Neural cell (in vitro differentiated cells): ENCODE data around the gene WDSUB1. TPM values are rescaled to one million over a fixed set of nuclear protein-coding genes. Genes with fewer than 3 reads are reported as not detected.

Experiments
- H2AFZ ChIP-seq: fragments of 200-600, 300-800 bp; sonication (generic), shearing (Covaris generic); 2 replicates; pipeline ENCODE4 v1.6.0; 2014; ENCODE audit warnings: low read depth, mild to moderate bottlenecking, antibody characterized with exemption, low read length, moderate library complexity
- H3F3A ChIP-seq: fragments of 200-600 bp; shearing (Covaris generic); 2 replicates; pipeline ENCODE4 v1.6.1; 2016; ENCODE audit warnings: mild to moderate bottlenecking, moderate library complexity, mixed read lengths, antibody characterized with exemption, low read length; ENCODE audit not compliant: insufficient read depth, poor library complexity, severe bottlenecking
- H3K27ac ChIP-seq: fragments of 200-600, 300-800 bp; sonication (generic), shearing (Covaris generic); 2 replicates; pipeline ENCODE4 v1.5.1; 2014; ENCODE audit warnings: mild to moderate bottlenecking, low read length, moderate library complexity
- H3K27me3 ChIP-seq: fragments of 300-800, 200-600 bp; sonication (generic), shearing (Covaris generic); 2 replicates; pipeline ENCODE4 v1.6.0; 2014; ENCODE audit warnings: mild to moderate bottlenecking, low read depth, low read length, moderate library complexity; ENCODE audit not compliant: insufficient read depth
- H3K36me3 ChIP-seq: fragments of 300-800, 200-600 bp; sonication (generic), shearing (Covaris generic); 2 replicates; pipeline ENCODE4 v1.5.1; 2014; ENCODE audit warnings: mild to moderate bottlenecking, antibody characterized with exemption, low read length, moderate library complexity; ENCODE audit not compliant: insufficient read depth
- H3K4me2 ChIP-seq: fragments of 300-800, 200-600 bp; sonication (generic), shearing (Covaris generic); 2 replicates; pipeline ENCODE4 v1.6.0; 2014; ENCODE audit warnings: mild to moderate bottlenecking, low read length
- H3K4me3 ChIP-seq: fragments of 300-800, 200-600 bp; sonication (generic), shearing (Covaris generic); 2 replicates; pipeline ENCODE4 v1.5.1; 2014; ENCODE audit warnings: mild to moderate bottlenecking, low read length, moderate library complexity
- H3K79me2 ChIP-seq: fragments of 200-600 bp; shearing (Covaris generic); replicated peaks from 2 replicates; pipeline ENCODE4 v1.6.0; 2014; ENCODE audit warnings: mild to moderate bottlenecking, low read length, moderate library complexity; ENCODE audit not compliant: insufficient read depth
- H3K9ac ChIP-seq: fragments of 300-800, 200-600 bp; sonication (generic), shearing (Covaris generic); 2 replicates; pipeline ENCODE4 v1.6.1; 2016; ENCODE audit warnings: mild to moderate bottlenecking, low read length, mixed read lengths
- H3K9me2 ChIP-seq: fragments of 200-600 bp; shearing (Covaris generic); 2 replicates; pipeline ENCODE4 v1.6.1; 2016; ENCODE audit warnings: mild to moderate bottlenecking, low read length, mixed read lengths; ENCODE audit not compliant: insufficient read depth
- H3K9me3 ChIP-seq: fragments of 200-600, 300-800 bp; sonication (generic), shearing (Covaris generic); 2 replicates; pipeline ENCODE4 v1.6.1; 2016; ENCODE audit warnings: mild to moderate bottlenecking, mixed run types, low read length, moderate library complexity, mixed read lengths
- H4K20me1 ChIP-seq: fragments of 200-600 bp; shearing (Covaris generic); 2 replicates; pipeline ENCODE4 v1.6.1; 2016; ENCODE audit warnings: mild to moderate bottlenecking, mixed run types; ENCODE audit not compliant: insufficient read depth
- CTCF ChIP-seq: fragments of 450-650 bp; IDR thresholded peaks from 2 replicates; pipeline ENCODE4 v1.5.1; 2014; ENCODE audit warnings: antibody characterized with exemption, mild to moderate bottlenecking, moderate library complexity; ENCODE audit not compliant: poor library complexity, severe bottlenecking
- EP300 ChIP-seq: fragments of 450-650 bp; conservative IDR thresholded peaks from 2 replicates; pipeline ENCODE4 v1.6.1; 2014; ENCODE audit warnings: antibody characterized with exemption, mild to moderate bottlenecking, moderate library complexity; ENCODE audit not compliant: poor library complexity, severe bottlenecking
- EZH2 ChIP-seq: fragments of 200-600, 300-800 bp; shearing (Covaris generic), sonication (generic); IDR thresholded peaks from 2 replicates; pipeline ENCODE4 v1.6.1; 2014; ENCODE audit warnings: antibody characterized with exemption, low read length, borderline replicate concordance, mild to moderate bottlenecking; ENCODE audit not compliant: insufficient read depth, poor library complexity, severe bottlenecking
- MXI1 ChIP-seq: fragments of 450-650 bp; conservative IDR thresholded peaks from 2 replicates; pipeline ENCODE4 v1.6.1; 2014; ENCODE audit warnings: antibody characterized with exemption, mild to moderate bottlenecking; ENCODE audit not compliant: poor library complexity, severe bottlenecking
- POLR2AphosphoS5 ChIP-seq: IDR thresholded peaks from 2 replicates; pipeline ENCODE4 v1.6.1; 2012
- RAD21 ChIP-seq: fragments of 450-650 bp; conservative IDR thresholded peaks from 2 replicates; pipeline ENCODE4 v1.6.1; 2014; ENCODE audit warnings: antibody characterized with exemption, mild to moderate bottlenecking, moderate library complexity
- REST ChIP-seq: IDR thresholded peaks from 2 replicates; pipeline ENCODE4 v1.6.1; 2012; ENCODE audit warnings: borderline replicate concordance
- SMC3 ChIP-seq: fragments of 450-650 bp; conservative IDR thresholded peaks from 2 replicates; pipeline ENCODE4 v1.6.1; 2014; ENCODE audit warnings: antibody characterized with exemption, mild to moderate bottlenecking, moderate library complexity; ENCODE audit not compliant: poor library complexity
- TAF1 ChIP-seq: IDR thresholded peaks from 2 replicates; pipeline ENCODE4 v1.6.1; 2012; ENCODE audit warnings: low read depth
- polyA plus RNA-seq: library from polyadenylated mRNA; depleted of rRNA; stranded (reverse); fragments of >200 nt; gene quantifications from 2 replicates; pipeline ENCODE4 v1.2.3, GENCODE V29; 2014

WDSUB1 gene
- polyA plus RNA-seq, 1 donor from 2014 or later = 11.1 TPM

- Histone ChIP-seq H3F3A (no peaks in the 10 kb centered on the region), H3K4me3 (no peak overlapping the region)
Observed at GRCh38 chr2:159246325-159246988, 40.0 kb downstream of the WDSUB1 start.

GRCh38 chr2:159243529-159243928 is 43.0 kb downstream of the WDSUB1 start:
- Histone ChIP-seq H3K4me3 (no peak overlapping the region), H3K9me2 (no peaks in the 10 kb centered on the region), H3K9ac (no peak overlapping the region), H3K79me2 (no peaks in the 10 kb centered on the region), H4K20me1 (no peaks in the 10 kb centered on the region), H3F3A (no peaks in the 10 kb centered on the region), H3K36me3 (no peaks in the 10 kb centered on the region), H2AFZ (no peak overlapping the region), H3K27me3 (no peaks in the 10 kb centered on the region), H3K27ac (no peak overlapping the region), H3K4me2 (no peak overlapping the region), H3K9me3 (no peaks in the 10 kb centered on the region)
- TF ChIP-seq EP300 (no peak), EZH2 (no peak), RAD21 (no peak), MXI1 (no peak), SMC3 (no peak), CTCF (no peak)

More at GRCh38 chr2:159246325-159246988, 40.0 kb downstream of the WDSUB1 start:
- TF ChIP-seq TAF1 = no peak
- TF ChIP-seq EP300 = no peak
- no peak for TF ChIP-seq REST
- no peak for TF ChIP-seq RAD21
- no peak for TF ChIP-seq POLR2AphosphoS5
- no peak for TF ChIP-seq MXI1
- TF ChIP-seq SMC3 = no peak
- TF ChIP-seq EZH2 = no peak
- no peak for TF ChIP-seq CTCF
- Histone ChIP-seq H2AFZ (no peak overlapping the region), H3K9me3 (no peaks in the 10 kb centered on the region), H3K4me2 (no peak overlapping the region), H3K27me3 (no peaks in the 10 kb centered on the region), H3K27ac (no peak overlapping the region), H3K9ac (no peak overlapping the region), H3K79me2 (no peaks in the 10 kb centered on the region), H4K20me1 (no peaks in the 10 kb centered on the region), H3K9me2 (no peaks in the 10 kb centered on the region), H3K36me3 (no peaks in the 10 kb centered on the region)
